WI38 (cell line): ENCODE data around the gene CRY1.

Source experiments
- H3K4me3 ChIP-seq: 2 replicates; pipeline ENCODE4 v1.5.1; 2011; ENCODE audit warnings: low read depth, mild to moderate bottlenecking, control low read depth, low read length
- TF ChIP-seq, protein P1 (sequence below): IDR thresholded peaks from 2 replicates; pipeline ENCODE4 v1.5.1; 2012; ENCODE audit warnings: low read depth, mild to moderate bottlenecking, control low read depth, low read length

The CRY1 gene

GRCh38 chr12:107093417-107094182, at the start of gene CRY1:
Gene CRY1, minus strand, starts transcription at chr12:107093549. Its CDS starts 588 bp downstream, at chr12:107092961.
- TF ChIP-seq, protein P1, sequence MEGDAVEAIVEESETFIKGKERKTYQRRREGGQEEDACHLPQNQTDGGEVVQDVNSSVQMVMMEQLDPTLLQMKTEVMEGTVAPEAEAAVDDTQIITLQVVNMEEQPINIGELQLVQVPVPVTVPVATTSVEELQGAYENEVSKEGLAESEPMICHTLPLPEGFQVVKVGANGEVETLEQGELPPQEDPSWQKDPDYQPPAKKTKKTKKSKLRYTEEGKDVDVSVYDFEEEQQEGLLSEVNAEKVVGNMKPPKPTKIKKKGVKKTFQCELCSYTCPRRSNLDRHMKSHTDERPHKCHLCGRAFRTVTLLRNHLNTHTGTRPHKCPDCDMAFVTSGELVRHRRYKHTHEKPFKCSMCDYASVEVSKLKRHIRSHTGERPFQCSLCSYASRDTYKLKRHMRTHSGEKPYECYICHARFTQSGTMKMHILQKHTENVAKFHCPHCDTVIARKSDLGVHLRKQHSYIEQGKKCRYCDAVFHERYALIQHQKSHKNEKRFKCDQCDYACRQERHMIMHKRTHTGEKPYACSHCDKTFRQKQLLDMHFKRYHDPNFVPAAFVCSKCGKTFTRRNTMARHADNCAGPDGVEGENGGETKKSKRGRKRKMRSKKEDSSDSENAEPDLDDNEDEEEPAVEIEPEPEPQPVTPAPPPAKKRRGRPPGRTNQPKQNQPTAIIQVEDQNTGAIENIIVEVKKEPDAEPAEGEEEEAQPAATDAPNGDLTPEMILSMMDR, result no peak
- H3K4me3 ChIP-seq, result peak within 1 kb of the TSS; percentile 83

DNA sequence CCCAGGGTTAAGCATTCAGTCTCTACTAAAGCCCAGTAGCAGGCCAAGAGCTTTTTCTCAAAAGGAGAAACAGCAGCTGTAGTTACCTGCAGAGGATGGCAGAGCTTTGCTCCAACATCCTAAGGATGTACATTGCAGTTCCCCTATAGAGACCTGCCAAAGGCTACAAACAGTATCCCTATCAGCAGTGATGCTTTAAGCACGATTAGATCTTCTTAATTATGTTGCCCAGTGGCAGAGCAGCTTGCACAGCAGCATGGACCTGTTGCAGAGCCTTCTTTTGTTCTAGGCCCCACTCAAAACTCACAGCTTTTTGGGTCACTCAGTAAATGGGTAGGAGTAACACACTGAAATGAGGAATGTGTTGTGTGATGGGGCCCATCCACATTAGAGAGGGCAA, 46.4 kb upstream of the CRY1 start:
- no peak overlapping the region for H3K4me3 ChIP-seq
- TF ChIP-seq, protein P1, result no peak

GRCh38 chr12:107138990-107139389, 45.6 kb upstream of the CRY1 start:
- no peak overlapping the region for H3K4me3 ChIP-seq
- TF ChIP-seq, protein P1, result no peak

DNA sequence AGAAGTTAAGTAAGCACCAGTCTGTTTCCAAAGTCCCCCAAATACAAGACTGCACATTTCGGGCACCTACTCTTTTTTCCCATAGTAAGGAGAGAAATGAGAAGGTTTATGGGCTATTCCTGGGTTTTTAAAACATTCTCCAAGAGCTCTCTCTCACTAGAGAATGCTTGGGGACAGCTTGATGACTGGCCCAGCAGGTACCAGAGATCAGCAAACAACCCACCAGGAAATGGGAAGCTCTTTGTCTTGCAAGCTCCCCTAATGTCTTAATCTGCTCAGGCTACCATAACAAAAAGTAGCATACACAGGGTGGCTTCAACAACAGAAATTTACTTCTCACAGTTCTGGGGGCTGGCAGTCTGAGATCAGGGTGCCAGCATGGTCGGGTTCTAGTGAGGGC, 41.8 kb upstream of the CRY1 start:
- H3K4me3 ChIP-seq, result no peak overlapping the region
- TF ChIP-seq, protein P1, result no peak

GRCh38 chr12:107134558-107134957, 41.2 kb upstream of the CRY1 start:
- TF ChIP-seq, protein P1, result 0 out of 2 replicates have a peak, but pooled peaks have one; percentile 4
- no peak overlapping the region for H3K4me3 ChIP-seq

GRCh38 chr12:107133462-107133861, 40.1 kb upstream of the CRY1 start:
- H3K4me3 ChIP-seq, result no peak overlapping the region
- TF ChIP-seq, protein P1, result no peak

- H3K4me3 ChIP-seq, result no peak overlapping the region
- TF ChIP-seq, protein P1, result peak; percentile 66
Measured at GRCh38 chr12:107131832-107132616, 38.7 kb upstream of the CRY1 start.
